KBM-7 (cell line): Measurements from ENCODE around the gene FN1.

Experiments
- DNase-seq: peaks from one replicate; pipeline ENCODE4 v3.0.0-alpha.2; 2015
- in situ Hi-C: fragments of 300-500 bp; cut with MboI; formaldehyde crosslinking; loops from 2 replicates; pipeline ENCODE4 v1.14.3; 2020; ENCODE audit warnings: low sequenced_read_pairs, low pct_unique_long_range_greater_than_20kb, mixed read lengths

The FN1 gene

GRCh38 chr2:215447673-215448081, 11.8 kb upstream of the FN1 start:
- in situ Hi-C loops: no loop called here
- DNase-seq: no peak

- in situ Hi-C loops: no loop called here
Measured at GRCh38 chr2:215447056-215447455, 11.2 kb upstream of the FN1 start.

GRCh38 chr2:215442401-215442787, 6.5 kb upstream of the FN1 start:
- in situ Hi-C loops: no loop called here
- no peak for DNase-seq

More at GRCh38 chr2:215447056-215447455, 11.2 kb upstream of the FN1 start:
- DNase-seq: no peak

GRCh38 chr2:215441560-215442400, 5.9 kb upstream of the FN1 start:
- in situ Hi-C loops: no loop called here
- DNase-seq: no peak

- in situ Hi-C loops: no loop called here
- DNase-seq: no peak
Measured at GRCh38 chr2:215439980-215440512, 4.2 kb upstream of the FN1 start.

GRCh38 chr2:215439404-215439803, 3.5 kb upstream of the FN1 start:
- in situ Hi-C loops: no loop called here
- no peak for DNase-seq

- no peak for DNase-seq
- in situ Hi-C loops: no loop called here
Measured at GRCh38 chr2:215437614-215438013, 1.7 kb upstream of the FN1 start.

- in situ Hi-C loops: no loop called here
- DNase-seq: no peak
Measured at GRCh38 chr2:215436705-215437565, 1.1 kb upstream of the FN1 start.

GRCh38 chr2:215435280-215435869, 493 bp downstream of the FN1 start:
- in situ Hi-C loops: no loop called here
- DNase-seq: peak; percentile 8

- in situ Hi-C loops: no loop called here
- DNase-seq: no peak
Measured at GRCh38 chr2:215434447-215435279, 1.2 kb downstream of the FN1 start.

- DNase-seq: no peak
- in situ Hi-C loops: no loop called here
Measured at GRCh38 chr2:215432759-215433594, 2.9 kb downstream of the FN1 start.

GRCh38 chr2:215431778-215432758, 3.8 kb downstream of the FN1 start:
- in situ Hi-C loops: no loop called here
- DNase-seq: no peak

- no peak for DNase-seq
- in situ Hi-C loops: no loop called here
Measured at GRCh38 chr2:215431290-215431689, 4.6 kb downstream of the FN1 start.

GRCh38 chr2:215430528-215431187, 5.2 kb downstream of the FN1 start:
- in situ Hi-C loops: no loop called here
- DNase-seq: no peak

- in situ Hi-C loops: no loop called here
- no peak for DNase-seq
Measured at GRCh38 chr2:215429424-215429823, 6.4 kb downstream of the FN1 start.

GRCh38 chr2:215428060-215428910, 7.6 kb downstream of the FN1 start:
- in situ Hi-C loops: no loop called here

More at GRCh38 chr2:215428060-215428910, 7.6 kb downstream of the FN1 start:
- DNase-seq: no peak
